Prostate gland (tissue), 2 donors: Measurements from ENCODE around the gene RAB1A.

Experiments used
- POLR2A ChIP-seq: fragments of 450-650 bp; IDR thresholded peaks from one replicate; pipeline ENCODE4 v1.6.1; 2016; ENCODE audit warnings: antibody characterized with exemption, mild to moderate bottlenecking
- POLR2AphosphoS5 ChIP-seq: sonication (generic); formaldehyde crosslinking; IDR thresholded peaks from one replicate; pipeline ENCODE4 v1.6.1; 2017; ENCODE audit warnings: antibody characterized with exemption
- TF ChIP-seq, protein P1 (sequence below), 4 experiments: fragments of 200-600 bp in 2 of 4; fragments of 450-650 bp in 2 of 4; sonication (generic) in 2 of 4; IDR thresholded peaks; 1 replicate in 3 of 4; 2 replicates in 1 of 4; pipeline ENCODE4 v1.5.1; 2016 to 2019; ENCODE audit warnings: antibody characterized with exemption in 4 of 4, mild to moderate bottlenecking in 2 of 4, moderate library complexity in 2 of 4

DNA sequence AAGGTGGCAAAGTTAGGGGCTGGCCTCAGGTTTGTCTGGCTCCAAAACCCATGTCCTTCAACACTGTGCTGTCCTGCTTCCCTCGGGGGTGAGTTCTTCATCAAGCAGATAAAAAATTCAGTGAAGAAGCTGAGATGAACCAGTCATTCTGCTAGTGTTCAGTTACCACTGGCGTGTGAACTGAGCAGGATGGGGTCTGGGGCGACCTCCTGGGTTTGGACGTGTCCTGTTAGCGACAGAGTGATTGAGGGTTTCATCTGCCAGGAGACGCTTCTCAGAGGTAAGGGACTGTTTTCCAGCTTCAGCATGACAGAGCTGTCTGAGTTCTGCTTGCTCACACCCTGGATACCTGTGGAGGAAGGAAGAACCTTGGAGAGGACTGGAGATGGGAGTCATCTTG is 59.0 kb downstream of the RAB1A start:
- TF ChIP-seq POLR2A (no peak), POLR2AphosphoS5 (no peak)
- TF ChIP-seq, protein P1, sequence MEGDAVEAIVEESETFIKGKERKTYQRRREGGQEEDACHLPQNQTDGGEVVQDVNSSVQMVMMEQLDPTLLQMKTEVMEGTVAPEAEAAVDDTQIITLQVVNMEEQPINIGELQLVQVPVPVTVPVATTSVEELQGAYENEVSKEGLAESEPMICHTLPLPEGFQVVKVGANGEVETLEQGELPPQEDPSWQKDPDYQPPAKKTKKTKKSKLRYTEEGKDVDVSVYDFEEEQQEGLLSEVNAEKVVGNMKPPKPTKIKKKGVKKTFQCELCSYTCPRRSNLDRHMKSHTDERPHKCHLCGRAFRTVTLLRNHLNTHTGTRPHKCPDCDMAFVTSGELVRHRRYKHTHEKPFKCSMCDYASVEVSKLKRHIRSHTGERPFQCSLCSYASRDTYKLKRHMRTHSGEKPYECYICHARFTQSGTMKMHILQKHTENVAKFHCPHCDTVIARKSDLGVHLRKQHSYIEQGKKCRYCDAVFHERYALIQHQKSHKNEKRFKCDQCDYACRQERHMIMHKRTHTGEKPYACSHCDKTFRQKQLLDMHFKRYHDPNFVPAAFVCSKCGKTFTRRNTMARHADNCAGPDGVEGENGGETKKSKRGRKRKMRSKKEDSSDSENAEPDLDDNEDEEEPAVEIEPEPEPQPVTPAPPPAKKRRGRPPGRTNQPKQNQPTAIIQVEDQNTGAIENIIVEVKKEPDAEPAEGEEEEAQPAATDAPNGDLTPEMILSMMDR (IDR thresholded peaks at IDR 0.05), result no peak
